ENCODE results near the gene NUP210. TPM values are rescaled to one million over a fixed set of nuclear protein-coding genes. Genes with fewer than 3 reads are reported as not detected.

NUP210 gene
- total RNA-seq, 4 donors from 2014 or later: 11.6 to 81.7 (median 29.8) TPM

DNA sequence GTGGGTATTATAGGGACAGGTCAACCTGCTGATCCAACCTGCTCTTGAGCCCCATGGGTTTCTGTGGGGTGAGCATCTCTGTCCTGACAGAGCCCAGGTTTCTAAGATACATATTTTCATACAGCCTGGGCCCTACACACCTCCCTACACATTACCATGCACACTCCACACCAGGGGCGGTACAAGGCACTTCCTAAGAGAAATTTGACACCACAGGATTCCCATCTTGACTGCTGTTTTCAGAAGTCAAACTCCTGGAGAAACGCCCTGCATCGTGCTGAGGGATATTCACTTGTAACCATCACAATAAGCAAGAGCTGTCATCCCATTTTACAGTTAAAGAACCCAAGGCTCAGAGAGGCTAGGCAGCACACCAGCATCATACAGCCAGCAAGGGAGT is 50.1 kb downstream of the NUP210 start:
- TF ChIP-seq POLR2A (IDR thresholded peaks at IDR 0.05): no peak
- TF ChIP-seq, protein P1, sequence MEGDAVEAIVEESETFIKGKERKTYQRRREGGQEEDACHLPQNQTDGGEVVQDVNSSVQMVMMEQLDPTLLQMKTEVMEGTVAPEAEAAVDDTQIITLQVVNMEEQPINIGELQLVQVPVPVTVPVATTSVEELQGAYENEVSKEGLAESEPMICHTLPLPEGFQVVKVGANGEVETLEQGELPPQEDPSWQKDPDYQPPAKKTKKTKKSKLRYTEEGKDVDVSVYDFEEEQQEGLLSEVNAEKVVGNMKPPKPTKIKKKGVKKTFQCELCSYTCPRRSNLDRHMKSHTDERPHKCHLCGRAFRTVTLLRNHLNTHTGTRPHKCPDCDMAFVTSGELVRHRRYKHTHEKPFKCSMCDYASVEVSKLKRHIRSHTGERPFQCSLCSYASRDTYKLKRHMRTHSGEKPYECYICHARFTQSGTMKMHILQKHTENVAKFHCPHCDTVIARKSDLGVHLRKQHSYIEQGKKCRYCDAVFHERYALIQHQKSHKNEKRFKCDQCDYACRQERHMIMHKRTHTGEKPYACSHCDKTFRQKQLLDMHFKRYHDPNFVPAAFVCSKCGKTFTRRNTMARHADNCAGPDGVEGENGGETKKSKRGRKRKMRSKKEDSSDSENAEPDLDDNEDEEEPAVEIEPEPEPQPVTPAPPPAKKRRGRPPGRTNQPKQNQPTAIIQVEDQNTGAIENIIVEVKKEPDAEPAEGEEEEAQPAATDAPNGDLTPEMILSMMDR (IDR thresholded peaks at IDR 0.05): no peak
- Histone ChIP-seq H3K36me3 (peaks cover 0 to 29% (median 0%) of the 10 kb centered on the region in 3 donors), H3K4me3 (no peak overlapping the region)

DNA sequence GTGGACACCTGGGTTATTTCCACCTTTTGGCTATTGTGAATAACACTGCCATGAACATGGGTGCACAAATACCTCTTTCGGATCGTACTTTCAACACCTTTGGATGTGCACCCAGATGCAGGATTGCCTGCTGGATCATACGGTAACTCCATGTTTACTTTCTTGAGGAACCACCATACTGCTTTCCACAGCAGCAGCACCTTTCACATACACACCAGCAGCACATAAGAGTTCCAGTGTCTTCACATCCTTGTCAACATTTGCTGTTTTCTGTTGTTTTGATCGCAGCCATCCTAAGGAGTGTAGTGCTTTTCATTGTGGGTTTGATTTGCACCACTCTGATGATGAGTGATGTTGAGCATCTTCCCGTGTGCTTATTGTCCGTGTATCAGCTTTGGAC is 51.3 kb downstream of the NUP210 start:
- no peak overlapping the region for H3K27ac ChIP-seq
- TF ChIP-seq, protein P1 (IDR thresholded peaks at IDR 0.05): no peak
- no peak for TF ChIP-seq POLR2A (IDR thresholded peaks at IDR 0.05)
- H3K27me3 ChIP-seq: no peaks in the 10 kb centered on the region
- H3K4me1 ChIP-seq: no peaks in the 10 kb centered on the region
- DNase-seq: no peak
- H3K4me3 ChIP-seq: no peak overlapping the region
- peaks cover 0 to 24% (median 0%) of the 10 kb centered on the region in 3 donors for H3K36me3 ChIP-seq
- H3K9me3 ChIP-seq: no peaks in the 10 kb centered on the region

More for the DNA sequence above, 50.1 kb downstream of the NUP210 start:
- no peaks in the 10 kb centered on the region for H3K27me3 ChIP-seq
- no peak overlapping the region for H3K27ac ChIP-seq
- DNase-seq: no peak
- H3K9me3 ChIP-seq: no peaks in the 10 kb centered on the region
- H3K4me1 ChIP-seq: no peaks in the 10 kb centered on the region

DNA sequence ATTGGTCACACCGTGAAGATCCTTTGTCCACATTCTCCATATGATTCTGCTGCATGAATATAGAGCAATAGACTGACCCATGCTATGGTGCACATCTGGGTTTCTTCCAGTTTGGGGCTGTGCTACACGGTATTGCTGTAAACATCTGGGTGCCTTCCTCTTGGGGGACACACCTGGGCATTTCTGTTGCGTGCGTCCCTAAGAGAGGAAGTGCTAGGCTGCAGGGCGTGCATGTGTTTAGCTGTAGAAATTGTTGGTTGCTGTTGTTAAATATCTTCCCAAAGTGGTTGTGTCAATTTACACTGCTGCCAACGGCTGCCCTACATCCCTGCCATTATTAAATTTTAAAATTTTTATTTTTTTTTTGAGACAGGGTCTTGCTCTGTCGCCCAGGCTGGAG is 52.4 kb downstream of the NUP210 start:
- H3K36me3 ChIP-seq: peaks cover 0 to 20% (median 0%) of the 10 kb centered on the region in 3 donors
- no peaks in the 10 kb centered on the region for H3K4me1 ChIP-seq
- no peak for DNase-seq
- H3K9me3 ChIP-seq: no peaks in the 10 kb centered on the region
- H3K27ac ChIP-seq: no peak overlapping the region
- H3K27me3 ChIP-seq: no peaks in the 10 kb centered on the region
- no peak overlapping the region for H3K4me3 ChIP-seq
- TF ChIP-seq, protein P1 (IDR thresholded peaks at IDR 0.05): no peak
- TF ChIP-seq POLR2A (IDR thresholded peaks at IDR 0.05): no peak

DNA sequence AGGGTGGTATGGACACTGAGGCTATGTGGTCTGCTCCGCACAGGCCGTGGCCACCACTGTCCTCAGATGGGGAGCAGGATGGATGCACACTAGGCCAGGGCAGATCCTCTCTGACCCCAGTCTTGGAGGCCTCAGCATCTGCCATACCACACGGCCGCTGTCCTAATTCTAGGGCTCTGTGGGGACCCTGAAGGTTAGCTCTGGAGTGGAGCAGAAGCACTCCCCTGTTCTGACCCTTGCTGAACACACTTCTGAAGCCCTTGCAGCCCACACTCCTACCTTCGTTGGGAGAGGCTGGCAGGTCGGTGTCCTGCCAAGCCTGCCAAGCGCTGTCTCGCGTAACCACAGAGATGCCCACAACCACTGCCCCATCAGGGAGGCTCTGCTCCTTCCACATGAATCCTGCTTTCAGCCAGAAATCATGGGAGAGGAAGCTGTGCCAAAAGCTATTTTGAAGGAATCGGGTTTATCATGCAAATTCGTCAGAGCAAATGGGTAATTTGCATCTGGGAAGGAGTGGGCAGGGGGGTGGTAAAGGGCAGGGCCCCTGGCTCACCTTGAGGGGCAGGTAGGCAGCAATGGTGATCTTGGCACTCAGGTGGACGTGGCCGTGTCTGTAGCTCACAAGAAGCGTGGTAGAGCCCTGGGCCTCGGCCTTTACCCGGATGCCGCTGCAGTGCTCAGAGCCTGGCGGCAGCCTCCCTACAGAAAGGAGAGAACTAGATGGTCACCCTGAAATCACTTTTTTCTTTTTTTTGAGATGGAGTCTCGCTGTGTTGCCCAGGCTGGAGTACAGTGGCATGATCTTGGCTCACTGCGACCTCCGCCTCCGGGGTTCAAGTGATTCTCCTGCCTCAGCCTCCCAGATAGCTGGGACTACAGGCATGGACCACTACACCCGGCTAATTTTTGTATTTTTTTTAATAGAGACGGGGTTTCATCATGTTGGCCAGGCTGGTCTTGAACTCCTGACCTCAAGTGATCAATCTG is 54.4 kb downstream of the NUP210 start:
- no peak for DNase-seq
- no peak overlapping the region for H3K27ac ChIP-seq
- TF ChIP-seq POLR2A (IDR thresholded peaks at IDR 0.05): no peak
- TF ChIP-seq, protein P1 (IDR thresholded peaks at IDR 0.05): no peak
- H3K36me3 ChIP-seq: peaks cover 0 to 11% (median 0%) of the 10 kb centered on the region in 3 donors
- H3K4me1 ChIP-seq: no peaks in the 10 kb centered on the region
- H3K9me3 ChIP-seq: no peaks in the 10 kb centered on the region
- H3K4me3 ChIP-seq: no peak overlapping the region
- H3K27me3 ChIP-seq: no peaks in the 10 kb centered on the region

DNA sequence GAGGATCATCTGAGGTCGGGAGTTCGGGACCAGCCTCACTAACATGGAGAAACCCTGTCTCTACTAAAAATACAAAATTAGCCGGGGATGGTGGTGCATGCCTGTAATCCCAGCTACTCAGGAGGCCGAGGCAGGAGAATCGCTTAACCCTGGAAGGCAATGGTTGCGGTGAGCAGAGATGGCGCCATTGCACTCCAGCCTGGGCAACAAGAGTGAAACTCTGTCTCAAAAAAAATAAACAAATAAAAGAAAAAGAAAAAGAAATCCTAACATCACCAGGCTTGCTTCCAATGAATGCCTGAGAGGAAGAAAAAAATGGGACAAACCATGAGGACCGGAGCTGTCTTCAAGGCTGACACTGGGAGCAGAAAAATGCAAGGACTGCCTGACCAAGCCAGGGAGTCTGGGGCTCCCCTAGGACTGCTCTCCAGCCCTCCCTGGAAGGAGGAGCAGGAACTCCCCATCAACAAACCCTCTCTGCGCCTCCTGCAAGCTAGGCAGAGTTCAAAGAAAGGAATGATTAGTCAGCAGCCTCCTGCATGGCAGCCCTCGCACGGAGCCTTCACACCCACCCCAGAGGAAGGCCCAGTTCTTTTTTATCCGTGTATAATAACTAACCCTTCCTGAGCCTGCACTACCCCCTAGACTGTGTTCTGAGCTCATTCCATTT is 55.4 kb downstream of the NUP210 start:
- Histone ChIP-seq H3K36me3 (peaks cover 0 to 16% (median 0%) of the 10 kb centered on the region in 3 donors), H3K9me3 (no peaks in the 10 kb centered on the region), H3K4me1 (no peaks in the 10 kb centered on the region), H3K4me3 (no peak overlapping the region), H3K27me3 (no peaks in the 10 kb centered on the region), H3K27ac (no peak overlapping the region)
- DNase-seq: no peak
- no peak for TF ChIP-seq POLR2A (IDR thresholded peaks at IDR 0.05)
- TF ChIP-seq, protein P1 (IDR thresholded peaks at IDR 0.05): no peak
